Neural cell (in vitro differentiated cells): ENCODE data around the gene DYRK4. TPM values are rescaled to one million over a fixed set of nuclear protein-coding genes. Genes with fewer than 3 reads are reported as not detected.
A peak's percentile ranks its signal among the peaks of the same experiment; 100 is the strongest.

ENCODE experiments used
- H2AFZ ChIP-seq: fragments of 200-600, 300-800 bp; sonication (generic), shearing (Covaris generic); 2 replicates; pipeline ENCODE4 v1.6.0; 2014; ENCODE audit warnings: low read depth, mild to moderate bottlenecking, antibody characterized with exemption, low read length, moderate library complexity
- H3F3A ChIP-seq: fragments of 200-600 bp; shearing (Covaris generic); 2 replicates; pipeline ENCODE4 v1.6.1; 2016; ENCODE audit warnings: mild to moderate bottlenecking, moderate library complexity, mixed read lengths, antibody characterized with exemption, low read length; ENCODE audit not compliant: insufficient read depth, poor library complexity, severe bottlenecking
- H3K27ac ChIP-seq: fragments of 200-600, 300-800 bp; sonication (generic), shearing (Covaris generic); 2 replicates; pipeline ENCODE4 v1.5.1; 2014; ENCODE audit warnings: mild to moderate bottlenecking, low read length, moderate library complexity
- H3K27me3 ChIP-seq: fragments of 300-800, 200-600 bp; sonication (generic), shearing (Covaris generic); 2 replicates; pipeline ENCODE4 v1.6.0; 2014; ENCODE audit warnings: mild to moderate bottlenecking, low read depth, low read length, moderate library complexity; ENCODE audit not compliant: insufficient read depth
- H3K36me3 ChIP-seq: fragments of 300-800, 200-600 bp; sonication (generic), shearing (Covaris generic); 2 replicates; pipeline ENCODE4 v1.5.1; 2014; ENCODE audit warnings: mild to moderate bottlenecking, antibody characterized with exemption, low read length, moderate library complexity; ENCODE audit not compliant: insufficient read depth
- H3K4me2 ChIP-seq: fragments of 300-800, 200-600 bp; sonication (generic), shearing (Covaris generic); 2 replicates; pipeline ENCODE4 v1.6.0; 2014; ENCODE audit warnings: mild to moderate bottlenecking, low read length
- H3K4me3 ChIP-seq: fragments of 300-800, 200-600 bp; sonication (generic), shearing (Covaris generic); 2 replicates; pipeline ENCODE4 v1.5.1; 2014; ENCODE audit warnings: mild to moderate bottlenecking, low read length, moderate library complexity
- H3K79me2 ChIP-seq: fragments of 200-600 bp; shearing (Covaris generic); replicated peaks from 2 replicates; pipeline ENCODE4 v1.6.0; 2014; ENCODE audit warnings: mild to moderate bottlenecking, low read length, moderate library complexity; ENCODE audit not compliant: insufficient read depth
- H3K9ac ChIP-seq: fragments of 300-800, 200-600 bp; sonication (generic), shearing (Covaris generic); 2 replicates; pipeline ENCODE4 v1.6.1; 2016; ENCODE audit warnings: mild to moderate bottlenecking, low read length, mixed read lengths
- H3K9me2 ChIP-seq: fragments of 200-600 bp; shearing (Covaris generic); 2 replicates; pipeline ENCODE4 v1.6.1; 2016; ENCODE audit warnings: mild to moderate bottlenecking, low read length, mixed read lengths; ENCODE audit not compliant: insufficient read depth
- H3K9me3 ChIP-seq: fragments of 200-600, 300-800 bp; sonication (generic), shearing (Covaris generic); 2 replicates; pipeline ENCODE4 v1.6.1; 2016; ENCODE audit warnings: mild to moderate bottlenecking, mixed run types, low read length, moderate library complexity, mixed read lengths
- H4K20me1 ChIP-seq: fragments of 200-600 bp; shearing (Covaris generic); 2 replicates; pipeline ENCODE4 v1.6.1; 2016; ENCODE audit warnings: mild to moderate bottlenecking, mixed run types; ENCODE audit not compliant: insufficient read depth
- EP300 ChIP-seq: fragments of 450-650 bp; conservative IDR thresholded peaks from 2 replicates; pipeline ENCODE4 v1.6.1; 2014; ENCODE audit warnings: antibody characterized with exemption, mild to moderate bottlenecking, moderate library complexity; ENCODE audit not compliant: poor library complexity, severe bottlenecking
- EZH2 ChIP-seq: fragments of 200-600, 300-800 bp; shearing (Covaris generic), sonication (generic); IDR thresholded peaks from 2 replicates; pipeline ENCODE4 v1.6.1; 2014; ENCODE audit warnings: antibody characterized with exemption, low read length, borderline replicate concordance, mild to moderate bottlenecking; ENCODE audit not compliant: insufficient read depth, poor library complexity, severe bottlenecking
- MXI1 ChIP-seq: fragments of 450-650 bp; conservative IDR thresholded peaks from 2 replicates; pipeline ENCODE4 v1.6.1; 2014; ENCODE audit warnings: antibody characterized with exemption, mild to moderate bottlenecking; ENCODE audit not compliant: poor library complexity, severe bottlenecking
- POLR2AphosphoS5 ChIP-seq: IDR thresholded peaks from 2 replicates; pipeline ENCODE4 v1.6.1; 2012
- RAD21 ChIP-seq: fragments of 450-650 bp; conservative IDR thresholded peaks from 2 replicates; pipeline ENCODE4 v1.6.1; 2014; ENCODE audit warnings: antibody characterized with exemption, mild to moderate bottlenecking, moderate library complexity
- SMC3 ChIP-seq: fragments of 450-650 bp; conservative IDR thresholded peaks from 2 replicates; pipeline ENCODE4 v1.6.1; 2014; ENCODE audit warnings: antibody characterized with exemption, mild to moderate bottlenecking, moderate library complexity; ENCODE audit not compliant: poor library complexity
- TAF1 ChIP-seq: IDR thresholded peaks from 2 replicates; pipeline ENCODE4 v1.6.1; 2012; ENCODE audit warnings: low read depth
- polyA plus RNA-seq: library from polyadenylated mRNA; depleted of rRNA; stranded (reverse); fragments of >200 nt; gene quantifications from 2 replicates; pipeline ENCODE4 v1.2.3, GENCODE V29; 2014
- TF ChIP-seq, protein P1 (sequence below): IDR thresholded peaks from 2 replicates; pipeline ENCODE4 v1.6.1; 2012; ENCODE audit warnings: borderline replicate concordance
- TF ChIP-seq, protein P2 (sequence below): fragments of 450-650 bp; IDR thresholded peaks from 2 replicates; pipeline ENCODE4 v1.5.1; 2014; ENCODE audit warnings: antibody characterized with exemption, mild to moderate bottlenecking, moderate library complexity; ENCODE audit not compliant: poor library complexity, severe bottlenecking

Gene DYRK4
- polyA plus RNA-seq, 1 donor from 2014 or later, result 13.2 TPM

- no peaks in the 10 kb centered on the region for H3F3A ChIP-seq
- peaks cover 4% of the 10 kb centered on the region for H3K79me2 ChIP-seq
- H3K9me2 ChIP-seq, result no peaks in the 10 kb centered on the region
- no peak for TF ChIP-seq SMC3
- no peak for TF ChIP-seq RAD21
- TF ChIP-seq, protein P1, sequence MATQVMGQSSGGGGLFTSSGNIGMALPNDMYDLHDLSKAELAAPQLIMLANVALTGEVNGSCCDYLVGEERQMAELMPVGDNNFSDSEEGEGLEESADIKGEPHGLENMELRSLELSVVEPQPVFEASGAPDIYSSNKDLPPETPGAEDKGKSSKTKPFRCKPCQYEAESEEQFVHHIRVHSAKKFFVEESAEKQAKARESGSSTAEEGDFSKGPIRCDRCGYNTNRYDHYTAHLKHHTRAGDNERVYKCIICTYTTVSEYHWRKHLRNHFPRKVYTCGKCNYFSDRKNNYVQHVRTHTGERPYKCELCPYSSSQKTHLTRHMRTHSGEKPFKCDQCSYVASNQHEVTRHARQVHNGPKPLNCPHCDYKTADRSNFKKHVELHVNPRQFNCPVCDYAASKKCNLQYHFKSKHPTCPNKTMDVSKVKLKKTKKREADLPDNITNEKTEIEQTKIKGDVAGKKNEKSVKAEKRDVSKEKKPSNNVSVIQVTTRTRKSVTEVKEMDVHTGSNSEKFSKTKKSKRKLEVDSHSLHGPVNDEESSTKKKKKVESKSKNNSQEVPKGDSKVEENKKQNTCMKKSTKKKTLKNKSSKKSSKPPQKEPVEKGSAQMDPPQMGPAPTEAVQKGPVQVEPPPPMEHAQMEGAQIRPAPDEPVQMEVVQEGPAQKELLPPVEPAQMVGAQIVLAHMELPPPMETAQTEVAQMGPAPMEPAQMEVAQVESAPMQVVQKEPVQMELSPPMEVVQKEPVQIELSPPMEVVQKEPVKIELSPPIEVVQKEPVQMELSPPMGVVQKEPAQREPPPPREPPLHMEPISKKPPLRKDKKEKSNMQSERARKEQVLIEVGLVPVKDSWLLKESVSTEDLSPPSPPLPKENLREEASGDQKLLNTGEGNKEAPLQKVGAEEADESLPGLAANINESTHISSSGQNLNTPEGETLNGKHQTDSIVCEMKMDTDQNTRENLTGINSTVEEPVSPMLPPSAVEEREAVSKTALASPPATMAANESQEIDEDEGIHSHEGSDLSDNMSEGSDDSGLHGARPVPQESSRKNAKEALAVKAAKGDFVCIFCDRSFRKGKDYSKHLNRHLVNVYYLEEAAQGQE, result no peak
- no peak for TF ChIP-seq MXI1
- no peak for TF ChIP-seq TAF1
- TF ChIP-seq EZH2, result no peak
- TF ChIP-seq, protein P2, sequence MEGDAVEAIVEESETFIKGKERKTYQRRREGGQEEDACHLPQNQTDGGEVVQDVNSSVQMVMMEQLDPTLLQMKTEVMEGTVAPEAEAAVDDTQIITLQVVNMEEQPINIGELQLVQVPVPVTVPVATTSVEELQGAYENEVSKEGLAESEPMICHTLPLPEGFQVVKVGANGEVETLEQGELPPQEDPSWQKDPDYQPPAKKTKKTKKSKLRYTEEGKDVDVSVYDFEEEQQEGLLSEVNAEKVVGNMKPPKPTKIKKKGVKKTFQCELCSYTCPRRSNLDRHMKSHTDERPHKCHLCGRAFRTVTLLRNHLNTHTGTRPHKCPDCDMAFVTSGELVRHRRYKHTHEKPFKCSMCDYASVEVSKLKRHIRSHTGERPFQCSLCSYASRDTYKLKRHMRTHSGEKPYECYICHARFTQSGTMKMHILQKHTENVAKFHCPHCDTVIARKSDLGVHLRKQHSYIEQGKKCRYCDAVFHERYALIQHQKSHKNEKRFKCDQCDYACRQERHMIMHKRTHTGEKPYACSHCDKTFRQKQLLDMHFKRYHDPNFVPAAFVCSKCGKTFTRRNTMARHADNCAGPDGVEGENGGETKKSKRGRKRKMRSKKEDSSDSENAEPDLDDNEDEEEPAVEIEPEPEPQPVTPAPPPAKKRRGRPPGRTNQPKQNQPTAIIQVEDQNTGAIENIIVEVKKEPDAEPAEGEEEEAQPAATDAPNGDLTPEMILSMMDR, result no peak
- TF ChIP-seq EP300, result no peak
- no peak for TF ChIP-seq POLR2AphosphoS5
- no peaks in the 10 kb centered on the region for H3K36me3 ChIP-seq
- H3K4me3 ChIP-seq, result no peak overlapping the region
- no peak overlapping the region for H3K9ac ChIP-seq
- H3K9me3 ChIP-seq, result no peaks in the 10 kb centered on the region
- H4K20me1 ChIP-seq, result no peaks in the 10 kb centered on the region
- H3K4me2 ChIP-seq, result no peak overlapping the region
- no peak overlapping the region for H2AFZ ChIP-seq
- H3K27ac ChIP-seq, result no peak overlapping the region
- no peaks in the 10 kb centered on the region for H3K27me3 ChIP-seq
Observed at GRCh38 chr12:4603946-4604345, 41.9 kb downstream of the DYRK4 start.

DNA sequence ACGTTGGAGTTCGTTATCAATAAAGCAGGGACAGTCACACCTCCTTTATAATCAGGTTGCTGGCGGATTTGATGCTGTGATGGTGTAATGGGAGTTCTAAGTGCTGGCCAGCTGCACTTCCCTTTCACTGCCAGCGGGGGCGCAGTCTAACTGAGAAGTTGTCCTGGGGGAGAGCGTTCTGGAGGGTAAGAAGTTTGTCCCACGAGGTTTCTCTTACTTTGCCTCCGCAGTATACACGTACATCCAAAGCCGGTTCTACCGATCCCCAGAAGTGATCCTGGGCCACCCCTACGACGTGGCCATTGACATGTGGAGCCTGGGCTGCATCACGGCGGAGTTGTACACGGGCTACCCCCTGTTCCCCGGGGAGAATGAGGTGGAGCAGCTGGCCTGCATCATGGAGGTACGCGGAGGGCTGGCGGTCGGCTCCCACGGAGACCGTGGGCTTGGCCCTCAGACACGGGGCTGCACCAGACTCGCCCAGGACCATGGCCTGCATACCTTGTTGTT lies 42.7 kb downstream of the DYRK4 start:
- peak; percentile 44 for TF ChIP-seq RAD21
- TF ChIP-seq, protein P2, result peak; percentile 80
- TF ChIP-seq SMC3, result peak; percentile 27
- TF ChIP-seq EZH2, result no peak
- TF ChIP-seq POLR2AphosphoS5, result no peak
- peak; percentile 64 for TF ChIP-seq MXI1
- TF ChIP-seq, protein P1, result no peak
- TF ChIP-seq TAF1, result no peak
- no peak for TF ChIP-seq EP300
- no peaks in the 10 kb centered on the region for H3K9me2 ChIP-seq
- peak overlapping the region; percentile 25 for H3K9ac ChIP-seq
- H3K36me3 ChIP-seq, result no peaks in the 10 kb centered on the region
- H3K9me3 ChIP-seq, result no peaks in the 10 kb centered on the region
- H3K4me3 ChIP-seq, result peak overlapping the region; percentile 67
- H2AFZ ChIP-seq, result peak overlapping the region; percentile 24
- no peak overlapping the region for H3K27ac ChIP-seq
- no peaks in the 10 kb centered on the region for H3F3A ChIP-seq
- no peaks in the 10 kb centered on the region for H4K20me1 ChIP-seq
- no peaks in the 10 kb centered on the region for H3K27me3 ChIP-seq
- peaks cover 4% of the 10 kb centered on the region for H3K79me2 ChIP-seq
- peak overlapping the region; percentile 46 for H3K4me2 ChIP-seq
